Nucleus accumbens (tissue), 56 donors: ENCODE data around the gene ADAM15.
A peak's percentile ranks its signal among the peaks of the same experiment; 100 is the strongest.

Source experiments
- DNase-seq, 56 donors: peaks; one replicate each; lab custom pipeline; 2025; lab: John Stamatoyannopoulos, UW

The ADAM15 gene

DNA sequence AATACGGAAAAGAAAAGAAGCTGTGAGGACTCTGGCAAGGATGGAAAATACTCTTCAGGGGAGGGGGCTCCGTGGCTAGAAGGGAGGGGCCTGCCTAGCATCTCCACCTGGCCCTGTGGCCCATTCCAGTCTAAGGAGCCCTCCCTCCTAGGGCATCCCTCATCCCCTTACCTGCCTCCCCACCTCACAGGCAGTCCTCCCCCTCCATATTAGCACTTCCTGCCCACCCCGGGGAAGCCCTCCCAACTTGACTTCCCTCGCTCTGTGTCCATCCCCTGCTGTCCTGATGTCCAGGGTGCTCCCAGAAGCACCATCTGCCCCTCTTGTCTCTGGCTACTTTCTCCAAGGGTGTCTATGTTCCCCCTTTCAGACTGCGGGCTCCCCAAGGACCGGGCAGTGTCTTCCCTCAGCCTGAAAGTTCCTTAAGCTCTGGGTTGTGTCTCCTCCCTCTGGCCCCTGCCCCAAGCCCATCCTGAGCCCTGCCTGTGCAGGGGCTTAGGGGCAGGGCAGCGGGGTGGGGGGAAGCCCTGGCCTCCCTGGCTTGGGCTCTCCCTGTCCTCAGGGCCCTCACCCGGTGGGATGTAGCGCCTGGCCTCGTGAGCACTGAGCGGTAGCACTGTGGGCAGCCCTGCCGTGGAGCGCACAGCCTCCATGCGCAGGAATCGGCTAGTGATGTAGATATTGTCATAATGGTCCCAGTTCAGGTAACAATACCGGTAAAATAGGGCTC lies 21.4 kb upstream of the ADAM15 start:
- no peak for DNase-seq

DNA sequence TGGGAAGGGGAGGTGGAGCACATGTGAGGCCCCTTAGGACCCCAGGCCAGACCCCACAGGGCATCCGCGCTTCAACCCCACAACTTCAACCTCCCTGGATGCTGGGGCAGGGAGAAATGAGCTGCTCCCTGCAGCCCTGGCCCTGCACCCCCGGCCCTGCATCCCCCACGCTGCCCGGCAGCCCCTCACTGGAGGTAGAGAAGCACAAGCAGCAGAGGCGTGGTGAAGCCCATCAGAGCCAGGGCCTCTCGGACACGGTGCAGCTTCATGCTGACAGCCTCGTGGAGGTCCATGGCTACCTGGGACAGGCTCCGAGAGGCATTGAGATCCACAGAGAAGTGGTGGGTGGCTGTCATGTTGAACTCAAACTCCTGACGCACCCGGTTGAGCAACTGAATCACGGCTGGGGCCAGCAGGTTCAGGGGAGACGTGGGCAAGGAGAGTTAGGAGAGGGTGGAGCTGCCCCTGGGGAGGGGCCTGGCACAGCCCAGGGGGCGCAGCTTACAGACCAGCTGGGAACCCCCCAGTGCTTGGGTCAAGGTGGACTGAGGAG lies 20.8 kb upstream of the ADAM15 start:
- peak in 3 of 56 donors; percentile 14 to 41 (median 23) for DNase-seq

GRCh38 chr1:155030899-155031298 lies 20.2 kb upstream of the ADAM15 start:
- no peak for DNase-seq

- no peak for DNase-seq
Observed at GRCh38 chr1:155032886-155033285, 18.2 kb upstream of the ADAM15 start.

DNA sequence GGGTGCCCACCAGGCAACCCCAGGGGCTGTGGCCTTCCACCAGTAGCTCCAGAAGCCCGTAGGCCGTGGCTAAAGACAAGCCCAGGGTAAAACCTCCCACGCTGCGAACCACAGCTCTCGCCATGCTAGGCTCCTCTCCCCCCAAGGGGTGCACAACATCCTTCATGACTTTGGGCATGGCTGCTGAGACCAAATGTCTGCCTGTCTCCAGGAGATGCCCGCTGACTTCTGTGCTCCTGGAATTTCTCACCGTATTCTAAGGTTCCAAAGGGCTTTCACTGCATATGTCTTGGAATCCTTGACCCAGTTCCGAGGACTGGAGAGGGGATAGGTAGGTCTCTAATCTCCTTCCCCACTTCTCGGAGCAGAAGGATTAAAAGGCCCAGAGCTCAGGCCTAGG lies 17.6 kb upstream of the ADAM15 start, which contains the start of the genes DCST1 and DCST2:
Gene DCST1, plus strand, starts transcription at position 301 of the 400 bp plus-strand sequence. CDS start 213 bp downstream, outside the sequence.
Gene DCST2, minus strand, starts transcription at position 258 of the 400 bp plus-strand sequence. Its CDS starts 80 bp downstream, at position 178.
- no peak for DNase-seq

- no peak for DNase-seq
Observed at GRCh38 chr1:155034318-155035208, 16.6 kb upstream of the ADAM15 start.

- no peak for DNase-seq
Observed at GRCh38 chr1:155035936-155036335, 15.2 kb upstream of the ADAM15 start.

DNA sequence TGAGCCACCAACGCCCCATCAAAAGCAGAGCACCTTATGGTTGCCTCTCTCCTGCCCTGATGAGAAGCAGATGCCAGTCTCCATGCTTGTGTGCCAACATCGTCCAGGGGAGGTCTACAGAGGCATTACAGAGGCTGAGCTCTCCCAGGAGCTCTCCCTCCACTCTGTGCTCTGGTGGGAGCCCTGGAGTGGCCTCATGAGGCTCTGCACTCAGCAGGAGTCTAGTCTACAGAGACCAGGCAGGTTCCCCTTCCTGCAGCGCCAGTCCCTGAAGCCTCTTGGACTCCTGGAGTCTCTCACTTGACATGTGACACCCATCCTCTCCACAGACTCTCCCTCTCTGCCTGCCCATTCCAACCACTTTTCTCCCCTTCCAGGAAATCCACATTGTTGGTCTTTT lies 14.1 kb upstream of the ADAM15 start:
- DNase-seq = no peak

- no peak for DNase-seq
Observed at GRCh38 chr1:155037851-155038441, 13.2 kb upstream of the ADAM15 start.

- no peak for DNase-seq
Observed at GRCh38 chr1:155038602-155039307, 12.4 kb upstream of the ADAM15 start.

DNA sequence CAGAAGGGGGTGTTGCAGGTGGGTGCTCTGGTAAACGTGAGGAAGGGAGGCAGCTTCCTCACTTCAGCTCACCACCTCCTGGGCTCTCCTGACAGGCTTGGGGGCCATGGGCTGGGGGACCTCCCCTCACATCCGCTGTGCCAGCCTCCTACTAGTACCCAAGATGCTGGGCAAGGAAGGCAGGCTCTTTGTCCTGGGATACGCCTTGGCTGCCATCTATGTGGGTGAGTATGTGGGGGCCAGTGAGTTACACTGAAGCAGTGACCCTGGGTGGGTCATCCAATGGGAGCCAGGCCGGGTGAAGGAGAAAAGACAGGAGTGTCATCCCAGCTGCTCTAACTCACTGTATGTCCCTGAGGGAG lies 11.8 kb upstream of the ADAM15 start:
- no peak for DNase-seq

DNA sequence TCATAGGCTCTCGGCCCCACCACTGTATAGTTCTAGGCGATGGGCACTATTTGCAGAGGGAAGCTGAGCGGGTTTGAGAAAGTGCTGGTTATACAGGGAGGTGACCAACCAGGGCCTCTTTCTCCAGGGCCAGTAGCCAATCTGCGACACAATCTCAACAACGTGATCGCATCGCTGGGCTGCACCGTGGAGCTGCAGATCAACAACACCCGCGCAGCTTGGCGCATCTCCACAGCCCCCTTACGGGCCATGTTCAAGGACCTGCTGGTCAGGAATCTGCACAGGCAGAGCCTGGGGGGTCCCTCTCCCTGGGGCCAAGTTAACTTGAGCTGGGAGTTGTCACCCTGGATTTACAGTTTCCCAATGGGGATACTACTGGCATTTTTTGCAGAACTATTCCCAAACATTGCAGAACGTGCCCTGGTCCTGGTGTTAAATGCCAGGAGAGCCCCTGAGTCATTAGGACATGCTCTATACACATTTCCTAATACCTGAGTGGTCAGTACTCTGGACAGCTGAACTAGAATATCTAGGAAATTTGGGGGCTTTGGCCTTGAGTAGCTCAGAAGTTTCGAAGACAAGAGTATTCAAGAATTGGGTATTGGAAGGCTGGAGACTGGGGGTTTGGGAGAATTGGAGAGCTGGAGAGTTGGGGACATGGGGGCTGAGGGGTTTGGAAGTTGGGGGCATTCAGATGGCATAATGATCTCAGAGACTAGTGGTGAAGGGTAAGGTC lies 10.6 kb upstream of the ADAM15 start:
- DNase-seq = no peak

GRCh38 chr1:155042789-155043188 lies 8.3 kb upstream of the ADAM15 start:
- no peak for DNase-seq

GRCh38 chr1:155043301-155043702 lies 7.8 kb upstream of the ADAM15 start:
- DNase-seq = no peak

DNA sequence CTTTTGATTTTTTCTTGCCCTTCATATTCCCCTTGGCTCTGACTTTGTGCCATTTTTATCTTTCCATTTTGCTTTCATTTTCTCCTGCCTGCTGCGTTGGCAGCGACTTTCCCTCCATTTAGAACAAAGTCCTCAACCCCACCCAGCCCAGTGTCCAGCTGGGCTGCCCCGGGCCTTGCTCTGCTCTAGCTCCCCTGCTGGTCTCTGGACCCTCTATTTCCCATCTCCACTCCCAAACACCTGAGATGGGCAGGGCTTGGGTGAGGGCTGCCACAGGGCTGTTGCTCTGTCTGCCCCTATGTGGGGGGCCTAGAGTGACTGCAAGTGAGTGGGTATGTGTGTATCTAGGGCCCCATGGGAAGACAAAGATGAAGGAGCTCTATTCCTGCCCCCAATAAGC lies 7.3 kb upstream of the ADAM15 start:
- DNase-seq = no peak

GRCh38 chr1:155044365-155044764 lies 6.8 kb upstream of the ADAM15 start:
- no peak for DNase-seq

DNA sequence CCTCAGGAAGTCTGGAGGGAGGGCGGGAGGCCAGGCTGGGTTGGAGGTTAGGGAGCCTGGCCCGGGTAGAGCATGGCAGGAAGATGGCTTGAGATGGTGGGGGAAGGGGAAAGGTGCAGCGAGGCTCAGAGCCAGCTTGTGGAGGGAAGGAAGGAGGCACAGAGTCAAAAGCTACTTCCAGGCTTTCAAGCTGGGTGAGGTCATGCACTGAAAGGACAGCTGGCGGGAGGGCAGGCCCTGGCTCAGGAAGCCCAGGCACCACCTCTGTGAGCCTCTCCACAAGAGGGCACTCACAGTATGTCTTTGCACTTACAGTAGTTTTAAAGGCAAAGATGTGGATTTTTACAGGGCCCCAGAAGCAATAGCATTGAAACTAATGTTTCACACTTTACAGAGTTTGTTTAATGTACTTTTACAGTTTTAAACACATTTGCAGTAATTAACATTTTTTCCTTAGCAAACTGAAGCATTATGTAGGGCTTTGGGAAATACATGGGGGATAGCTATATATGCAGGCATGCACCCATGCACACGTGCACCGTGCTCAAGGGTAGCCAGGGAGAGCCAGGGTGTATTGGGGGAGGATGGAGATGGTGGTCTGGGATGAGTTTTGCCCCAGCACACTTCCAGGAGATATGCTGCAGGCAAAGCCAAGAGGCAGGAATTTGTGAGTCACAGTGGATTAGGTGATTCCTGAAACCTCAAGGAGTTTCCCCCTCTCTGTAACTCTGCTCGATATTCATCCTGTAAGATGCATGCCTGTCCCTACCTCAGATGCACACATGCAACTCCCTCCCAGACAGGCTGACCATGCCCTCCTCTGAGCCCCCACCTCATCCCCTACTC lies 6.1 kb upstream of the ADAM15 start:
- peak in 50 of 56 donors; percentile 8 to 87 (median 50) for DNase-seq
